ENCODE data around the gene SCCPDH.
"Not testable (repeated sequence)": the region's sequence is repeated elsewhere in the genome, so short reads cannot be mapped to it uniquely, and the experiment has no call there.

SCCPDH gene

GRCh38 chr1:246705368-246705767, 18.8 kb upstream of the SCCPDH start:
- Histone ChIP-seq H3K27ac (ENCODE audit: low read depth, low read length) (no peak overlapping the region), H3K36me3 (ENCODE audit: control insufficient read depth in 1 of 2, insufficient read depth in 2 of 2, low read length in 2 of 2) (no peaks in the 10 kb centered on the region), H3K9me3 (ENCODE audit: control insufficient read depth in 1 of 2, low read length in 2 of 2) (no peaks in the 10 kb centered on the region), H3K4me1 (ENCODE audit: control insufficient read depth in 1 of 2, insufficient read depth in 2 of 2, low read length in 2 of 2) (peaks cover 17 to 22% of the 10 kb centered on the region in 2 donors), H3K27me3 (ENCODE audit: control insufficient read depth in 1 of 2, insufficient read depth in 2 of 2, low read length in 2 of 2) (no peaks in the 10 kb centered on the region), H3K4me3 (ENCODE audit: low read depth in 1 of 2, low read length in 2 of 2) (no peak overlapping the region), H3K9ac (ENCODE audit: low read depth in 1 of 2, low read length in 2 of 2) (no peak overlapping the region)

GRCh38 chr1:246708166-246708565, 16.0 kb upstream of the SCCPDH start:
- Histone ChIP-seq H3K36me3 (ENCODE audit: control insufficient read depth in 1 of 2, insufficient read depth in 2 of 2, low read length in 2 of 2) (no peaks in the 10 kb centered on the region), H3K9me3 (ENCODE audit: control insufficient read depth in 1 of 2, low read length in 2 of 2) (no peaks in the 10 kb centered on the region), H3K9ac (ENCODE audit: low read depth in 1 of 2, low read length in 2 of 2) (no peak overlapping the region), H3K27ac (ENCODE audit: low read depth, low read length) (no peak overlapping the region), H3K27me3 (ENCODE audit: control insufficient read depth in 1 of 2, insufficient read depth in 2 of 2, low read length in 2 of 2) (no peaks in the 10 kb centered on the region), H3K4me3 (ENCODE audit: low read depth in 1 of 2, low read length in 2 of 2) (no peak overlapping the region), H3K4me1 (ENCODE audit: control insufficient read depth in 1 of 2, insufficient read depth in 2 of 2, low read length in 2 of 2) (peaks cover 17 to 22% of the 10 kb centered on the region in 2 donors)

- no peak overlapping the region for H3K27ac ChIP-seq (ENCODE audit: low read depth, low read length)
- H3K27me3 ChIP-seq (ENCODE audit: control insufficient read depth in 1 of 2, insufficient read depth in 2 of 2, low read length in 2 of 2) = no peaks in the 10 kb centered on the region
- H3K36me3 ChIP-seq (ENCODE audit: control insufficient read depth in 1 of 2, insufficient read depth in 2 of 2, low read length in 2 of 2) = no peaks in the 10 kb centered on the region
- no peak overlapping the region for H3K4me3 ChIP-seq (ENCODE audit: low read depth in 1 of 2, low read length in 2 of 2)
- peaks cover 11 to 22% of the 10 kb centered on the region in 2 donors for H3K4me1 ChIP-seq (ENCODE audit: control insufficient read depth in 1 of 2, insufficient read depth in 2 of 2, low read length in 2 of 2)
- no peaks in the 10 kb centered on the region for H3K9me3 ChIP-seq (ENCODE audit: control insufficient read depth in 1 of 2, low read length in 2 of 2)
- no peak overlapping the region for H3K9ac ChIP-seq (ENCODE audit: low read depth in 1 of 2, low read length in 2 of 2)
Observed at GRCh38 chr1:246709196-246709595, 15.0 kb upstream of the SCCPDH start.

GRCh38 chr1:246709835-246710234, 14.4 kb upstream of the SCCPDH start:
- H3K9ac ChIP-seq (ENCODE audit: low read depth in 1 of 2, low read length in 2 of 2) = no peak overlapping the region
- H3K27ac ChIP-seq (ENCODE audit: low read depth, low read length) = no peak overlapping the region
- H3K4me1 ChIP-seq (ENCODE audit: control insufficient read depth in 1 of 2, insufficient read depth in 2 of 2, low read length in 2 of 2) = peaks cover 11 to 22% of the 10 kb centered on the region in 2 donors
- no peaks in the 10 kb centered on the region for H3K27me3 ChIP-seq (ENCODE audit: control insufficient read depth in 1 of 2, insufficient read depth in 2 of 2, low read length in 2 of 2)
- no peak overlapping the region for H3K4me3 ChIP-seq (ENCODE audit: low read depth in 1 of 2, low read length in 2 of 2)
- no peaks in the 10 kb centered on the region for H3K36me3 ChIP-seq (ENCODE audit: control insufficient read depth in 1 of 2, insufficient read depth in 2 of 2, low read length in 2 of 2)
- no peaks in the 10 kb centered on the region for H3K9me3 ChIP-seq (ENCODE audit: control insufficient read depth in 1 of 2, low read length in 2 of 2)

- no peak overlapping the region for H3K9ac ChIP-seq (ENCODE audit: low read depth in 1 of 2, low read length in 2 of 2)
- no peak overlapping the region for H3K27ac ChIP-seq (ENCODE audit: low read depth, low read length)
- no peak overlapping the region for H3K4me3 ChIP-seq (ENCODE audit: low read depth in 1 of 2, low read length in 2 of 2)
- peaks cover 11 to 22% of the 10 kb centered on the region in 2 donors for H3K4me1 ChIP-seq (ENCODE audit: control insufficient read depth in 1 of 2, insufficient read depth in 2 of 2, low read length in 2 of 2)
- no peaks in the 10 kb centered on the region for H3K27me3 ChIP-seq (ENCODE audit: control insufficient read depth in 1 of 2, insufficient read depth in 2 of 2, low read length in 2 of 2)
- no peaks in the 10 kb centered on the region for H3K9me3 ChIP-seq (ENCODE audit: control insufficient read depth in 1 of 2, low read length in 2 of 2)
- no peaks in the 10 kb centered on the region for H3K36me3 ChIP-seq (ENCODE audit: control insufficient read depth in 1 of 2, insufficient read depth in 2 of 2, low read length in 2 of 2)
Observed at GRCh38 chr1:246711548-246712003, 12.6 kb upstream of the SCCPDH start.

GRCh38 chr1:246712428-246712827, 11.8 kb upstream of the SCCPDH start:
- not testable (repeated sequence) for H3K27ac ChIP-seq (ENCODE audit: low read depth, low read length); H3K9me3 ChIP-seq (ENCODE audit: control insufficient read depth in 1 of 2, low read length in 2 of 2); H3K4me3 ChIP-seq (ENCODE audit: low read depth in 1 of 2, low read length in 2 of 2); H3K27me3 ChIP-seq (ENCODE audit: control insufficient read depth in 1 of 2, insufficient read depth in 2 of 2, low read length in 2 of 2); H3K9ac ChIP-seq (ENCODE audit: low read depth in 1 of 2, low read length in 2 of 2); H3K36me3 ChIP-seq (ENCODE audit: control insufficient read depth in 1 of 2, insufficient read depth in 2 of 2, low read length in 2 of 2)
- peaks cover 11 to 21% of the 10 kb centered on the region in 2 donors for H3K4me1 ChIP-seq (ENCODE audit: control insufficient read depth in 1 of 2, insufficient read depth in 2 of 2, low read length in 2 of 2)

- H3K36me3 ChIP-seq (ENCODE audit: control insufficient read depth in 1 of 2, insufficient read depth in 2 of 2, low read length in 2 of 2); H3K9ac ChIP-seq (ENCODE audit: low read depth in 1 of 2, low read length in 2 of 2); H3K4me1 ChIP-seq (ENCODE audit: control insufficient read depth in 1 of 2, insufficient read depth in 2 of 2, low read length in 2 of 2); H3K9me3 ChIP-seq (ENCODE audit: control insufficient read depth in 1 of 2, low read length in 2 of 2); H3K27me3 ChIP-seq (ENCODE audit: control insufficient read depth in 1 of 2, insufficient read depth in 2 of 2, low read length in 2 of 2); H3K27ac ChIP-seq (ENCODE audit: low read depth, low read length); H3K4me3 ChIP-seq (ENCODE audit: low read depth in 1 of 2, low read length in 2 of 2): not testable (repeated sequence)
Observed at GRCh38 chr1:246719361-246719760, 4.8 kb upstream of the SCCPDH start.

- not testable (repeated sequence) for H3K36me3 ChIP-seq (ENCODE audit: control insufficient read depth in 1 of 2, insufficient read depth in 2 of 2, low read length in 2 of 2); H3K9ac ChIP-seq (ENCODE audit: low read depth in 1 of 2, low read length in 2 of 2); H3K4me1 ChIP-seq (ENCODE audit: control insufficient read depth in 1 of 2, insufficient read depth in 2 of 2, low read length in 2 of 2); H3K9me3 ChIP-seq (ENCODE audit: control insufficient read depth in 1 of 2, low read length in 2 of 2); H3K4me3 ChIP-seq (ENCODE audit: low read depth in 1 of 2, low read length in 2 of 2); H3K27ac ChIP-seq (ENCODE audit: low read depth, low read length); H3K27me3 ChIP-seq (ENCODE audit: control insufficient read depth in 1 of 2, insufficient read depth in 2 of 2, low read length in 2 of 2)
Observed at GRCh38 chr1:246720814-246721213, 3.4 kb upstream of the SCCPDH start.

- no peak overlapping the region for H3K27ac ChIP-seq (ENCODE audit: low read depth, low read length)
- no peaks in the 10 kb centered on the region for H3K27me3 ChIP-seq (ENCODE audit: control insufficient read depth in 1 of 2, insufficient read depth in 2 of 2, low read length in 2 of 2)
- H3K4me1 ChIP-seq (ENCODE audit: control insufficient read depth in 1 of 2, insufficient read depth in 2 of 2, low read length in 2 of 2) = peaks cover 0 to 10% of the 10 kb centered on the region in 2 donors
- no peak overlapping the region for H3K9ac ChIP-seq (ENCODE audit: low read depth in 1 of 2, low read length in 2 of 2)
- H3K9me3 ChIP-seq (ENCODE audit: control insufficient read depth in 1 of 2, low read length in 2 of 2) = no peaks in the 10 kb centered on the region
- H3K36me3 ChIP-seq (ENCODE audit: control insufficient read depth in 1 of 2, insufficient read depth in 2 of 2, low read length in 2 of 2) = peaks cover 5% of the 10 kb centered on the region in 2 donors
- no peak overlapping the region for H3K4me3 ChIP-seq (ENCODE audit: low read depth in 1 of 2, low read length in 2 of 2)
Observed at GRCh38 chr1:246722720-246723119, 1.5 kb upstream of the SCCPDH start.

GRCh38 chr1:246724731-246725095, 504 bp downstream of the SCCPDH start:
- Histone ChIP-seq H3K9me3 (ENCODE audit: control insufficient read depth in 1 of 2, low read length in 2 of 2) (peaks cover 0 to 3% of the 10 kb centered on the region in 2 donors), H3K4me1 (ENCODE audit: control insufficient read depth in 1 of 2, insufficient read depth in 2 of 2, low read length in 2 of 2) (peaks cover 0 to 10% of the 10 kb centered on the region in 2 donors), H3K27me3 (ENCODE audit: control insufficient read depth in 1 of 2, insufficient read depth in 2 of 2, low read length in 2 of 2) (no peaks in the 10 kb centered on the region), H3K9ac (ENCODE audit: low read depth in 1 of 2, low read length in 2 of 2) (peak overlapping the region; percentile 73 to 84), H3K27ac (ENCODE audit: low read depth, low read length) (peak overlapping the region; percentile 73), H3K4me3 (ENCODE audit: low read depth in 1 of 2, low read length in 2 of 2) (peak overlapping the region; percentile 72 to 78), H3K36me3 (ENCODE audit: control insufficient read depth in 1 of 2, insufficient read depth in 2 of 2, low read length in 2 of 2) (peaks cover 5 to 20% of the 10 kb centered on the region in 2 donors)

GRCh38 chr1:246725191-246725590, 982 bp downstream of the SCCPDH start:
- Histone ChIP-seq H3K9ac (ENCODE audit: low read depth in 1 of 2, low read length in 2 of 2) (peak overlapping the region; percentile 73 to 84), H3K4me1 (ENCODE audit: control insufficient read depth in 1 of 2, insufficient read depth in 2 of 2, low read length in 2 of 2) (peaks cover 0 to 10% of the 10 kb centered on the region in 2 donors), H3K9me3 (ENCODE audit: control insufficient read depth in 1 of 2, low read length in 2 of 2) (peaks cover 0 to 3% of the 10 kb centered on the region in 2 donors), H3K36me3 (ENCODE audit: control insufficient read depth in 1 of 2, insufficient read depth in 2 of 2, low read length in 2 of 2) (peaks cover 5 to 25% of the 10 kb centered on the region in 2 donors), H3K4me3 (ENCODE audit: low read depth in 1 of 2, low read length in 2 of 2) (peak overlapping the region; percentile 72 to 78), H3K27me3 (ENCODE audit: control insufficient read depth in 1 of 2, insufficient read depth in 2 of 2, low read length in 2 of 2) (no peaks in the 10 kb centered on the region), H3K27ac (ENCODE audit: low read depth, low read length) (no peak overlapping the region)

Measured in duodenal mucosa (tissue), 2 donors.